SHP77 treated with DMSO at 0.1 percent for 48 hours (cell line): ENCODE measurements around the gene SCN4B.
"Not testable (repeated sequence)": the region's sequence is repeated elsewhere in the genome, so short reads cannot be mapped to it uniquely, and the experiment has no call there.

Experiments used
- DNase-seq: peaks from one replicate; lab custom pipeline; 2025; lab: John Stamatoyannopoulos, UW

The SCN4B gene

GRCh38 chr11:118152552-118153471 is at the start of gene SCN4B:
SCN4B (minus strand) TSS chr11:118152823; CDS start chr11:118152673, 150 bp downstream.
- no peak for DNase-seq

GRCh38 chr11:118201966-118202365 is 49.3 kb upstream of the SCN4B start:
- DNase-seq: no peak

GRCh38 chr11:118200901-118201680 is 48.5 kb upstream of the SCN4B start:
- DNase-seq: no peak

GRCh38 chr11:118200497-118200896 is 47.9 kb upstream of the SCN4B start:
- DNase-seq: no peak

GRCh38 chr11:118199135-118199534 is 46.5 kb upstream of the SCN4B start:
- no peak for DNase-seq

GRCh38 chr11:118198370-118198769 is 45.7 kb upstream of the SCN4B start:
- DNase-seq: no peak

- no peak for DNase-seq
Observed at GRCh38 chr11:118194835-118195627, 42.4 kb upstream of the SCN4B start.

- DNase-seq: no peak
Observed at GRCh38 chr11:118193910-118194566, 41.4 kb upstream of the SCN4B start.

GRCh38 chr11:118192817-118193216 is 40.2 kb upstream of the SCN4B start:
- not testable (repeated sequence) for DNase-seq

- DNase-seq: not testable (repeated sequence)
Observed at GRCh38 chr11:118190942-118191506, 38.4 kb upstream of the SCN4B start.

- DNase-seq: no peak
Observed at GRCh38 chr11:118186346-118187107, 33.9 kb upstream of the SCN4B start.

- DNase-seq: no peak
Observed at GRCh38 chr11:118184784-118185579, 32.4 kb upstream of the SCN4B start.

- DNase-seq: not testable (repeated sequence)
Observed at GRCh38 chr11:118183691-118184090, 31.1 kb upstream of the SCN4B start.

- DNase-seq: no peak
Observed at GRCh38 chr11:118180300-118180703, 27.7 kb upstream of the SCN4B start.

- DNase-seq: no peak
Observed at GRCh38 chr11:118176778-118177134, 24.1 kb upstream of the SCN4B start.

GRCh38 chr11:118175993-118176777 is 23.6 kb upstream of the SCN4B start, which contains the start of gene SCN2B:
SCN2B (minus strand) TSS chr11:118176639; CDS start chr11:118176431, 208 bp downstream.
- no peak for DNase-seq

- DNase-seq: no peak
Observed at GRCh38 chr11:118175031-118175992, 22.7 kb upstream of the SCN4B start.
